Muscle layer of colon (tissue), 2 donors: ENCODE results near the gene MGME1.

Experiments
- H3K27ac ChIP-seq: one replicate; pipeline ENCODE4 v1.7.0; 2013; ENCODE audit warnings: low read depth, mild to moderate bottlenecking, low read length, moderate library complexity
- H3K27me3 ChIP-seq, 2 donors: one replicate each; pipeline ENCODE4 v1.7.0; 2013; ENCODE audit warnings: low read length in 2 of 2, mild to moderate bottlenecking in 2 of 2; ENCODE audit not compliant: insufficient read depth in 2 of 2, control insufficient read depth in 1 of 2
- H3K36me3 ChIP-seq: one replicate; pipeline ENCODE4 v1.7.0; 2013; ENCODE audit warnings: mild to moderate bottlenecking, low read length; ENCODE audit not compliant: insufficient read depth
- H3K4me1 ChIP-seq: one replicate; pipeline ENCODE4 v1.7.0; 2013; ENCODE audit warnings: mild to moderate bottlenecking, low read length; ENCODE audit not compliant: insufficient read depth
- H3K4me3 ChIP-seq, 2 donors: one replicate each; pipeline ENCODE4 v1.7.0; 2013; ENCODE audit warnings: low read length in 2 of 2, low read depth in 1 of 2, mild to moderate bottlenecking in 1 of 2, moderate library complexity in 1 of 2
- H3K9ac ChIP-seq: one replicate; pipeline ENCODE4 v1.7.0; 2013; ENCODE audit warnings: low read length
- H3K9me3 ChIP-seq: one replicate; pipeline ENCODE4 v1.7.0; 2013; ENCODE audit warnings: mild to moderate bottlenecking, low read length
- donor health status: abdominal sarcoma.
- donor health status: Adenocarcinoma of cecum.

MGME1 gene

GRCh38 chr20:17987988-17988387 lies 19.2 kb downstream of the MGME1 start:
- H3K4me1 ChIP-seq = no peaks in the 10 kb centered on the region
- no peaks in the 10 kb centered on the region for H3K27me3 ChIP-seq
- H3K36me3 ChIP-seq = peaks cover 9% of the 10 kb centered on the region
- no peak overlapping the region for H3K4me3 ChIP-seq
- H3K9me3 ChIP-seq = no peaks in the 10 kb centered on the region
- no peak overlapping the region for H3K9ac ChIP-seq
- H3K27ac ChIP-seq = no peak overlapping the region

DNA sequence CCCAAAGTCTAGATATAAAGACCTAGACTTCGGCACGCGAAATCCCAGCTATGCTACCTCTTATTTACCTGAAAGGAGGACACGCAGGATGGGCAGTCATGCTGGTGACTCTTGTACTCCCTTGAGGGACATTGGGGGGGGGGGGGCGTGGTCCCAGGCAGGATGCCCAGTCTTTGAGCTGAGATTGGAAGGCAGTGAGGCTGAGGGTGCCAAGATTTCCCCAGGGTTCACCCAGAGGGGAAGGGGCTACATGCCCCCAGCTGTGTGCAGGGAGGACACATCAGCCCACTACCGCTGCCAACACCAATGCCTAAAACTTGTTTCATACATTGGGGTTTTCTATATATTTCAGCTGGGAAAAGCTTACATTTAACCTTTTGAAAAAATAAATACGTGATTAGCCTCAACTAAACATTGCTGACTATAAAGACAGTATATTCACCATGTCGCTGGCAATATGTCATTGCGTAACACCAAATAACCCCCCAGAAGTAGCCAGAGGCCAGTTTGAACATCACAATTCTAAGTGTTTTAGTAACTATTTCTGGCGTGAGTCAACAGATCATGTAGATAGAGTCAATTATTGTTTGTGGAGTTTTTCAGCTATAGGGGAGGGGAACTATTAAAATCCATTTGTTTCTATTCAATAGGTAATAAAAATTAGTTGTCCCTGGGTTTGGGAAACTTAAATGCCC lies 21.6 kb downstream of the MGME1 start:
- Histone ChIP-seq H3K27me3 (no peaks in the 10 kb centered on the region), H3K36me3 (peaks cover 9% of the 10 kb centered on the region), H3K4me3 (no peak overlapping the region), H3K9ac (no peak overlapping the region), H3K9me3 (no peaks in the 10 kb centered on the region), H3K4me1 (no peaks in the 10 kb centered on the region), H3K27ac (no peak overlapping the region)

DNA sequence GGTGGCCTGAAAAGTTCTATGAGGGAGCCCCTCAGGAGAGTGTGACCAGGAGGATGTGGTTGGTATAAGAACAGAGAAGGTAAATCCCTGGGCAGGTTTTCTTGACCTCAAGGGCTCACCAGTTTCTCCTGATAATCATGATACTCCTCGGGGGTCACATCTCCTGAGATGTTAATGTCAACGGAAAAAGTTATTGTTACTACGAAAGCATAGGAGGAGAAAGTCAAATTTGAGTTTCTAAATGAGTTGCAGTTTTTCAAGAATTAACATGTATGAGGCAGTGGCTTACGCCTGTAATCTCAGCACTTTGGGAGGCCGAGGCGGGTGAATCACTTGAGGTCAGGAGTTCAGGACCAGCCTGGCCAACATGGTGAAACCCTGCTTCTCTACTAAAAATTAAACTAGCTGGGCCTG lies 23.4 kb downstream of the MGME1 start:
- Histone ChIP-seq H3K4me1 (no peaks in the 10 kb centered on the region), H3K27me3 (no peaks in the 10 kb centered on the region), H3K9ac (no peak overlapping the region), H3K4me3 (no peak overlapping the region), H3K27ac (no peak overlapping the region), H3K36me3 (peaks cover 9% of the 10 kb centered on the region), H3K9me3 (no peaks in the 10 kb centered on the region)

DNA sequence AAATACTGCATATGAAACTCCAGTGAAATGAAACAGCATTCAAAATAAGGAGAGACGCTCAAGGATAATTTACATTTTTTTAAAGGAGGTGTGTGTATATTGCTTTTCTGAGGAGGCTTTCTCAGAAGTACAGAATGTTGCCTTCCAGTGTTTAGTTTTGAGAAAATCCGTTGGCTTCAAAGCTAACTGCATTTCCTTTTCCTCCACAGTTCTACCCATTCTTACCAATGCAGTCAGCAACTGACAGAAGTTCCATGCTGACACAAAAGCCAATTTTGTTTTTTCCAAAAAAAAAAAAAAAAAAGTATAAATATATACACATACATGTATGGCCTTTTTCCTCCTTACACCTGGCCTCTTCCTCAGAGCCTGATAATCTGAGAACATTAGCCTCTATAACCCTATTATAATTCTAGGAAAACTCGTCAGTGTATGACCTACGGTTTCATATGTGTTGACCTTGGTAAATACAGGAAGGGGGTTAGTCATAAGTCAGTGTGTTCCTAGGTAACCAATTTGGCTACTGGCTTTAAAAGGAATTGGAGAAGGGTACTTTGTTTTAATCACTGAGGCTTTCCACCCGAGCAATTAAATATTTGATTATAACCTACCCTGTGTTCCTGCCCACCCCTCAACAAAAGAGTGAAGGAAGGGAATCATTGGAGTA lies 24.2 kb downstream of the MGME1 start:
- Histone ChIP-seq H3K4me1 (no peaks in the 10 kb centered on the region), H3K9me3 (no peaks in the 10 kb centered on the region), H3K36me3 (peaks cover 9% of the 10 kb centered on the region), H3K27me3 (no peaks in the 10 kb centered on the region), H3K4me3 (no peak overlapping the region), H3K9ac (no peak overlapping the region), H3K27ac (no peak overlapping the region)

DNA sequence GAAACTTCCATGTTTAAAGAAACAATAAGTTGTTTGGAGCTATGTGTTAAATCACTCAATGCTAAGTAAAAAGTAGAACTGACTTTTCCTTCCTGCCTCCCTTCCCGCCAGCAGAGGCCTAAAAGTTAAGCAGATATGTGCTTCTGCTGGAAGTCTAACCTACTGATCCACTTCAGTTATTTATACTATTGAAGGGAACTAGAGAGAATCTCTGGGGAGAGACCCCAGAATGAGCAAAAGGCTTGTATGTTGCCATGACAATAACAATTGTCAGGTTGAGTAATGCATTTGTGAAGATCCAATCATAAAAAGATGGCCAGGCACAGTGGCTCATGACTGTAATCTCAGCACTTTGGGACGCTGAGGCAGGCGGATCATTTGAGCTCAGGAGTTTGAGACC lies 24.7 kb downstream of the MGME1 start:
- H3K27ac ChIP-seq = no peak overlapping the region

DNA sequence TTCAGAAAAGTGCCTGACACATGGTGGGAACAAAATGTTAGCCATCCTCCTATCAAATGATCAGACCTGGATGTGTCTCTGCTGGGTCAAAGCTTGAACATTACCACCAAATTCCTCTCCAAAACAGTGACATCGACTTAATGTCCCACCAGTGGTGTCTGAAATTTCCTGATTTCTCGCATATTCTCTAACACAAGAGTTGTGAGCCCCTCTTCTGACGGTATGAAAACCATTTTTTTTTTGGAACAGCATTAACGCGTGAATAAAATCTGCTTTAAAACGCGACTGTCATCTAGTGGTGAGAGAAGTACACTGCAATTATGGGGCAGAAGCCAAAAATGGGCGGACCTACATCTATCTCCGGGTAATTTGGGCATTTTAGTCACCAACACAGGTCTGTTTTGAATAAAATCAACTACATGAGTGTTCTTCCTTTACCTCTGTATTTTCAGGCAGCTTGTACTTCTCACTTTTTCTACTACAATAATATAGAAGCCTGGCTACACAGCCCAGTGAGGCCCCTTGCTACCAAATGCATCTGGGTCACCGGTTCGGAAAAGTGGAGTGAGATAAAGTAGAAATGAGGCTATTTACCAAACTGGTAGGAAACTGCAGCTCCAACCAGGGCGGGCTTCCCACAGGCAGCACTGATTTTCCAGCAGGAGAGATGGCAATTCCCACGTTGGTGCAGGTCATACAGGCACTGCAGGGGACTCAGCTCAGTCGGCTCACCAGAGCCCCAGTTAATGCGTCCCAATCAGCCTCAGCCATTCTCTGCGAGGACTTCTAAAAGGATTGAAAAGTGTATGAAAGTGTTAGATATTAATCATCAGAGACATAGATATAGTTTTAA lies 27.4 kb downstream of the MGME1 start:
- no peaks in the 10 kb centered on the region for H3K27me3 ChIP-seq
- no peaks in the 10 kb centered on the region for H3K9me3 ChIP-seq
- H3K4me1 ChIP-seq = peaks cover 6% of the 10 kb centered on the region
- H3K4me3 ChIP-seq = no peak overlapping the region
- no peak overlapping the region for H3K27ac ChIP-seq
- H3K9ac ChIP-seq = no peak overlapping the region
- no peaks in the 10 kb centered on the region for H3K36me3 ChIP-seq

More for the DNA sequence above, 24.7 kb downstream of the MGME1 start:
- H3K4me3 ChIP-seq = no peak overlapping the region
- peaks cover 9% of the 10 kb centered on the region for H3K36me3 ChIP-seq
- no peaks in the 10 kb centered on the region for H3K27me3 ChIP-seq
- H3K9ac ChIP-seq = no peak overlapping the region
- H3K9me3 ChIP-seq = no peaks in the 10 kb centered on the region
- no peaks in the 10 kb centered on the region for H3K4me1 ChIP-seq

DNA sequence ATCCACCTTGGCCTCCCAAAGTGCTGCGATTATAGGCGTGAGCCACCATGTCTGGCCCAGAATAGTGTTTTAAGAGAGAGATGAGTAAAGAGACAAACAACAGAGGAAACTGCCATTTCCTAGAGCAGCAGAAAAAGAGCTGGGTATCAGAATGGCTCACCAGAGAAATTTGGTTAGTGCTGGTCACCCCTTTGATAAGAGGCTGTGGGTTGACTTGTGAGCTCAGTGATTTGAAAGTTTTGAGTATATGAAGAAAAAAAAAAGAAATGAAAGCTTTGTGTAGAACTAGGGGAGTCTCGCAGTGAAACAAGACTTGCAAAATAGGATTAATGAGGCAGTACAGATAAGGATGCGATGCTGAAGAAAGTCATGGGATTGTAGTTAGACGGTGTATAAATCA lies 29.6 kb downstream of the MGME1 start:
- Histone ChIP-seq H3K9me3 (no peaks in the 10 kb centered on the region), H3K27me3 (no peaks in the 10 kb centered on the region), H3K4me1 (peaks cover 13% of the 10 kb centered on the region), H3K4me3 (no peak overlapping the region), H3K9ac (no peak overlapping the region), H3K27ac (no peak overlapping the region), H3K36me3 (no peaks in the 10 kb centered on the region)

DNA sequence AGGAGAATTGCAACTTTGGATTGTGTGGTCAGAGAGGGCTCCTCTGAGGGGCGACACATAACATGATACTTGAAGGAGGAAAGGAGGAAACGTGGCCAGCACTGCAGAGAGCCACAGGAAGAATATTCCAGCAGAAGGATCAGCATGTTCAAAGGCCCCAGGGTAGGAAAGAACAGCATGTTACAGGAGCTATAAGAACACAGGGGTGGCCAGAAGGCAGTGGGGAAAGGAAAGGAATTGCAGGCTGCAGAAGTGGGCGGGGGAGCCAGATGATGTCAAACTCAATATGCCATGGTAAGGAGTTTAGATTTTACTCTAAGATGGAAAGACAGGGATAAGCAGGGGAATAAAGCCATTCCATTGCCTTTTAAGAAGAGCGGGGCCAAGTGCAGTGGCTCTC lies 30.7 kb downstream of the MGME1 start:
- H3K9ac ChIP-seq = no peak overlapping the region
- H3K27me3 ChIP-seq = no peaks in the 10 kb centered on the region
- no peak overlapping the region for H3K4me3 ChIP-seq
- H3K4me1 ChIP-seq = peaks cover 13% of the 10 kb centered on the region
- H3K9me3 ChIP-seq = no peaks in the 10 kb centered on the region
- H3K27ac ChIP-seq = no peak overlapping the region
- no peaks in the 10 kb centered on the region for H3K36me3 ChIP-seq

DNA sequence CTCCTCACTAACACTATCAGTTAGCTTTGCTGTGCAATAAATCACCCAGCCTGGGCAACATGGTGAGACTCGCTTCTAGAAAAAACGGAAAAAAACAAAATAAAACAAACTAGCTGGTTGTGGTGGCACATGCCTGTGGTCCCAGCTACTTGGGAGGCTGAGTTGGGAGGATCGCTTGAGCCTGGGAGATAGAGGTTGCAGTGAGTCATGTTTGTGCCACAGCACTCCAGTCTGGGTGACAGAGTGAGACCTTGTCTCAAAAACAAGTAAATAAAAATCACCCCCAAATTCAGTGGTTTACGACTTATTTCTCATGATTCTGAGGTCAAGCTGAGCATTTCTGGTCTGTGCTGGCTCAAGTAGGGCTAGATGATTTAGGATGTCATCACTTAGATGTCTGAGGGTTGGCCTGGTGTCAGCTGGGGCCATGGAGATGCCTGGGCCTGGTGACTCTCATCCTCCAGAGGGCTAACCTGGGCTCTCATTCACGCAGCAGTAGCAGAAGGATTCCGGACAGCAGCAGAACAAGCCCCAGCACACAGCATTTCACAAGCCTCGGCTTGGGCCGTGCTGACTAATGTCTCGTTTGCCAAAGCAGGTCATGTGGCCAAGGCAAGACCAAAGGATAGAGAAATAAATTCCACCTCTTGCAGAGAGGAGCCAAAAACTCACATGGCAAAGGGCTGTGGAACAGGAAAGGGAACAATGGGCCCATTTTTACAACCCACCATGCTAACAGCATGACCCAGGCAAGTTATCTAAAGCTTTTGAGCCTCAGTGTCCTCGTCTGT lies 32.5 kb downstream of the MGME1 start:
- Histone ChIP-seq H3K9ac (no peak overlapping the region), H3K4me1 (peaks cover 13% of the 10 kb centered on the region), H3K4me3 (no peak overlapping the region), H3K27ac (no peak overlapping the region), H3K27me3 (no peaks in the 10 kb centered on the region), H3K9me3 (no peaks in the 10 kb centered on the region), H3K36me3 (no peaks in the 10 kb centered on the region)

- H3K9me3 ChIP-seq = no peaks in the 10 kb centered on the region
- no peaks in the 10 kb centered on the region for H3K27me3 ChIP-seq
- H3K27ac ChIP-seq = no peak overlapping the region
- no peak overlapping the region for H3K9ac ChIP-seq
- no peak overlapping the region for H3K4me3 ChIP-seq
- H3K4me1 ChIP-seq = peaks cover 18% of the 10 kb centered on the region
- no peaks in the 10 kb centered on the region for H3K36me3 ChIP-seq
These were observed 35.1 kb downstream of the MGME1 start for GRCh38 chr20:18003897-18004296.
